HG02884 (cell line): ENCODE measurements around the gene SCRN2.

ENCODE experiments used
- ATAC-seq: cut with Tn5 transposase; IDR thresholded peaks from one replicate; pipeline ENCODE4 v1.9.1; 2021; ENCODE audit warnings: mild to moderate bottlenecking, moderate library complexity; ENCODE audit not compliant: unreplicated experiment

The SCRN2 gene

GRCh38 chr17:47807421-47807820, 33.7 kb downstream of the SCRN2 start:
- ATAC-seq = no peak

- ATAC-seq = no peak
Observed at GRCh38 chr17:47806913-47807255, 34.2 kb downstream of the SCRN2 start.

GRCh38 chr17:47806026-47806912, 34.8 kb downstream of the SCRN2 start:
- no peak for ATAC-seq

- ATAC-seq = no peak
Observed at GRCh38 chr17:47804461-47804860, 36.6 kb downstream of the SCRN2 start.

GRCh38 chr17:47803751-47804150, 37.3 kb downstream of the SCRN2 start:
- no peak for ATAC-seq

- no peak for ATAC-seq
Observed at GRCh38 chr17:47803201-47803600, 37.9 kb downstream of the SCRN2 start.

- no peak for ATAC-seq
Observed at GRCh38 chr17:47802341-47803022, 38.6 kb downstream of the SCRN2 start.

GRCh38 chr17:47801906-47802305, 39.2 kb downstream of the SCRN2 start:
- ATAC-seq = no peak

- ATAC-seq = no peak
Observed at GRCh38 chr17:47801176-47801765, 39.8 kb downstream of the SCRN2 start.

- no peak for ATAC-seq
Observed at GRCh38 chr17:47800686-47801085, 40.4 kb downstream of the SCRN2 start.

- ATAC-seq = no peak
Observed at GRCh38 chr17:47797797-47798196, 43.3 kb downstream of the SCRN2 start.

- ATAC-seq = no peak
Observed at GRCh38 chr17:47792979-47793378, 48.1 kb downstream of the SCRN2 start.

- ATAC-seq = no peak
Observed at GRCh38 chr17:47792457-47792856, 48.6 kb downstream of the SCRN2 start.

- no peak for ATAC-seq
Observed at GRCh38 chr17:47791025-47791424, 50.0 kb downstream of the SCRN2 start.

GRCh38 chr17:47789611-47790561, 51.2 kb downstream of the SCRN2 start:
- no peak for ATAC-seq
